ENCODE measurements around the gene EGFL6. TPM values are rescaled to one million over a fixed set of nuclear protein-coding genes. Genes with fewer than 3 reads are reported as not detected.

Gene EGFL6
- polyA plus RNA-seq, 2 of the 4 experiments (the other 2 are of a cell fraction), result not detected

GRCh38 chrX:13574600-13574999 is 5.2 kb downstream of the EGFL6 start:
- Histone ChIP-seq H3K27ac (no peak overlapping the region), H3K4me2 (no peak overlapping the region), H3K4me1 (no peaks in the 10 kb centered on the region), H3K4me3 (no peak overlapping the region), H3K9me3 (no peaks in the 10 kb centered on the region)
- FAIRE-seq, result no peak
- CTCF ChIA-PET, result interaction anchor here (1.6 kb wide), 1 partner anchor 25 kb away, joined by 4 read pairs; no protein-coding TSS in a partner anchor
- TF ChIP-seq JUNB (IDR thresholded peaks at IDR 0.05), result no peak
- no peak for TF ChIP-seq RARB (CRISPR knock-in tag; IDR thresholded peaks at IDR 0.05)
- no peak for TF ChIP-seq RFX5 (IDR thresholded peaks at IDR 0.05)
- TF ChIP-seq CBX2 (IDR thresholded peaks at IDR 0.05; ENCODE audit: borderline replicate concordance, low read depth), result no peak
- TF ChIP-seq CHD4 (IDR thresholded peaks at IDR 0.05; ENCODE audit: borderline replicate concordance), result no peak
- TF ChIP-seq HOXB13 (CRISPR knock-in tag; IDR thresholded peaks at IDR 0.05; ENCODE audit: low read depth), result no peak
- no peak for TF ChIP-seq RNF2 (IDR thresholded peaks at IDR 0.05; ENCODE audit: borderline replicate concordance, low read depth)
- no peak for TF ChIP-seq E2F6 (IDR thresholded peaks at IDR 0.05; ENCODE audit: borderline replicate concordance, low read depth)
- TF ChIP-seq EHMT2 (IDR thresholded peaks at IDR 0.05; ENCODE audit: low read depth), result no peak
- TF ChIP-seq ZFP36 (IDR thresholded peaks at IDR 0.05; ENCODE audit: borderline replicate concordance, partially characterized antibody), result no peak
- TF ChIP-seq NPAS2 (CRISPR knock-in tag; IDR thresholded peaks at IDR 0.05; ENCODE audit: borderline replicate concordance), result no peak
- no peak for TF ChIP-seq ESRRA (IDR thresholded peaks at IDR 0.05; ENCODE audit: borderline replicate concordance, low read length)
- TF ChIP-seq CBX8 (IDR thresholded peaks at IDR 0.05), result no peak
- no peak for ATAC-seq
- POLR2A ChIA-PET, result no interaction called here
- no peak for DNase-seq (ENCODE audit: low read depth in 1 of 2, low spot score in 1 of 2)
- WGBS (ENCODE audit: missing lambda C conversion rate), result 0% methylated on average over 1 of the region's 1 CpG

GRCh38 chrX:13579661-13580060 is 10.3 kb downstream of the EGFL6 start:
- ATAC-seq (no peak), DNase-seq (ENCODE audit: low read depth in 1 of 2, low spot score in 1 of 2) (no peak), FAIRE-seq (no peak)
- TF ChIP-seq TFCP2L1 (CRISPR knock-in tag; IDR thresholded peaks at IDR 0.05) (no peak), ATOH8 (CRISPR knock-in tag; IDR thresholded peaks at IDR 0.05; ENCODE audit: low read depth) (no peak), HMGXB4 (CRISPR knock-in tag; IDR thresholded peaks at IDR 0.05; ENCODE audit: borderline replicate concordance) (no peak), FOXS1 (CRISPR knock-in tag; IDR thresholded peaks at IDR 0.05) (no peak), ESRRA (IDR thresholded peaks at IDR 0.05; ENCODE audit: borderline replicate concordance, low read length) (no peak)
- POLR2A ChIA-PET, result no interaction called here
- 70% methylated on average over 4 of the region's 4 CpGs for WGBS (ENCODE audit: missing lambda C conversion rate)
- no peaks in the 10 kb centered on the region for H3K9me3 ChIP-seq
- H3K27ac ChIP-seq, result no peak overlapping the region
- CTCF ChIA-PET, result no interaction called here
- no peak overlapping the region for H3K4me2 ChIP-seq
- H3K4me1 ChIP-seq, result no peaks in the 10 kb centered on the region
- H3K4me3 ChIP-seq, result no peak overlapping the region

- 25% methylated on average over 4 of the region's 4 CpGs for WGBS (ENCODE audit: missing lambda C conversion rate)
- no peak overlapping the region for H3K4me3 ChIP-seq
- ATAC-seq (no peak), FAIRE-seq (peak; percentile 46), DNase-seq (ENCODE audit: low read depth in 1 of 2, low spot score in 1 of 2) (no peak)
- no peaks in the 10 kb centered on the region for H3K4me1 ChIP-seq
- CTCF ChIA-PET, result no interaction called here
- POLR2A ChIA-PET, result no interaction called here
- TF ChIP-seq HES2 (IDR thresholded peaks at IDR 0.05), result no peak
- no peak for TF ChIP-seq CBX2 (IDR thresholded peaks at IDR 0.05; ENCODE audit: borderline replicate concordance, low read depth)
- no peak for TF ChIP-seq FOSB (CRISPR knock-in tag; IDR thresholded peaks at IDR 0.05)
- TF ChIP-seq HMGXB4 (CRISPR knock-in tag; IDR thresholded peaks at IDR 0.05; ENCODE audit: borderline replicate concordance), result no peak
- no peak for TF ChIP-seq MAX (IDR thresholded peaks at IDR 0.05)
- H3K9me3 ChIP-seq, result 0 out of 3 replicates have a peak, but pooled peaks cover 1% of the 10 kb centered on the region
- H3K4me2 ChIP-seq, result no peak overlapping the region
- H3K27ac ChIP-seq, result no peak overlapping the region
Observed at GRCh38 chrX:13581554-13581953, 12.2 kb downstream of the EGFL6 start.
